Tibial nerve (tissue), 4 donors: ENCODE data around the gene TBC1D13. TPM values are rescaled to one million over a fixed set of nuclear protein-coding genes. Genes with fewer than 3 reads are reported as not detected.

Source experiments
- DNase-seq, 2 donors: peaks; one replicate each; pipeline ENCODE4 v3.0.0-alpha.2; 2019; ENCODE audit warnings: low spot score in 2 of 2
- H3K27ac ChIP-seq, 4 donors: fragments of 200-600 bp; sonication (generic) in 3 of 4; one replicate each; pipeline ENCODE4 v1.5.1; 2017 to 2019; ENCODE audit warnings: mild to moderate bottlenecking in 1 of 4
- H3K27me3 ChIP-seq, 2 donors: fragments of 200-600 bp; sonication (generic) in 1 of 2; one replicate each; pipeline versions ENCODE4 v1.5.1 to v1.6.0; 2017 to 2019
- H3K36me3 ChIP-seq, 3 donors: fragments of 200-600 bp; sonication (generic); one replicate each; pipeline ENCODE4 v1.5.1; 2018 to 2019
- H3K4me1 ChIP-seq, 4 donors: fragments of 200-600 bp; sonication (generic) in 3 of 4; one replicate each; pipeline ENCODE4 v1.5.1; 2017 to 2019
- H3K4me3 ChIP-seq, 4 donors: fragments of 200-600 bp; sonication (generic) in 3 of 4; one replicate each; pipeline ENCODE4 v1.5.1; 2017 to 2019; ENCODE audit warnings: mild to moderate bottlenecking in 1 of 4, moderate library complexity in 1 of 4
- H3K9me3 ChIP-seq, 4 donors: fragments of 200-600 bp; sonication (generic) in 3 of 4; one replicate each; pipeline ENCODE4 v1.5.1; 2017 to 2019
- EP300 ChIP-seq, 2 donors: sonication (generic); formaldehyde crosslinking; IDR thresholded peaks; one replicate each; pipeline ENCODE4 v1.6.1; 2017; ENCODE audit warnings: antibody characterized with exemption in 2 of 2, mild to moderate bottlenecking in 1 of 2
- POLR2A ChIP-seq, 2 donors: fragments of 450-650 bp; IDR thresholded peaks; one replicate each; pipeline ENCODE4 v1.6.1; 2017; ENCODE audit warnings: antibody characterized with exemption in 2 of 2, mild to moderate bottlenecking in 2 of 2, moderate library complexity in 2 of 2
- WGBS, 2 donors: methylation state at CpG; one replicate each; pipeline ENCODE4 v1.1.5; 2018; 5-methylcytosine and 5-hydroxymethylcytosine counted together
- total RNA-seq, 4 donors: library from RNA; depleted of rRNA; stranded (reverse); fragments of >200 nt; gene quantifications; one replicate each; pipeline ENCODE4 v1.1.0, GENCODE V29; 2016
- TF ChIP-seq, protein P1 (sequence below), 5 experiments: fragments of 200-600 bp in 3 of 5; fragments of 450-650 bp in 2 of 5; sonication (generic) in 3 of 5; IDR thresholded peaks; one replicate each; pipeline ENCODE4 v1.5.1; 2016 to 2019; ENCODE audit warnings: antibody characterized with exemption in 5 of 5, mild to moderate bottlenecking in 3 of 5, moderate library complexity in 2 of 5

Gene TBC1D13
- total RNA-seq, 4 donors from 2014 or later = 15.1 to 23.7 (median 17.9) TPM

GRCh38 chr9:128820665-128821583, 33.9 kb downstream of the TBC1D13 start:
- Histone ChIP-seq H3K36me3 (peaks cover 0 to 54% (median 0%) of the 10 kb centered on the region in 3 donors), H3K4me3 (no peak overlapping the region), H3K4me1 (peaks cover 0 to 15% (median 11%) of the 10 kb centered on the region in 4 donors), H3K27ac (no peak overlapping the region), H3K9me3 (no peaks in the 10 kb centered on the region), H3K27me3 (no peaks in the 10 kb centered on the region)
- TF ChIP-seq POLR2A (IDR thresholded peaks at IDR 0.05) (no peak), EP300 (IDR thresholded peaks at IDR 0.05) (no peak)
- TF ChIP-seq, protein P1, sequence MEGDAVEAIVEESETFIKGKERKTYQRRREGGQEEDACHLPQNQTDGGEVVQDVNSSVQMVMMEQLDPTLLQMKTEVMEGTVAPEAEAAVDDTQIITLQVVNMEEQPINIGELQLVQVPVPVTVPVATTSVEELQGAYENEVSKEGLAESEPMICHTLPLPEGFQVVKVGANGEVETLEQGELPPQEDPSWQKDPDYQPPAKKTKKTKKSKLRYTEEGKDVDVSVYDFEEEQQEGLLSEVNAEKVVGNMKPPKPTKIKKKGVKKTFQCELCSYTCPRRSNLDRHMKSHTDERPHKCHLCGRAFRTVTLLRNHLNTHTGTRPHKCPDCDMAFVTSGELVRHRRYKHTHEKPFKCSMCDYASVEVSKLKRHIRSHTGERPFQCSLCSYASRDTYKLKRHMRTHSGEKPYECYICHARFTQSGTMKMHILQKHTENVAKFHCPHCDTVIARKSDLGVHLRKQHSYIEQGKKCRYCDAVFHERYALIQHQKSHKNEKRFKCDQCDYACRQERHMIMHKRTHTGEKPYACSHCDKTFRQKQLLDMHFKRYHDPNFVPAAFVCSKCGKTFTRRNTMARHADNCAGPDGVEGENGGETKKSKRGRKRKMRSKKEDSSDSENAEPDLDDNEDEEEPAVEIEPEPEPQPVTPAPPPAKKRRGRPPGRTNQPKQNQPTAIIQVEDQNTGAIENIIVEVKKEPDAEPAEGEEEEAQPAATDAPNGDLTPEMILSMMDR (IDR thresholded peaks at IDR 0.05) = no peak
- 83 to 84% methylated on average over 23 to 24 of the region's 24 CpGs for WGBS, 2 donors
- DNase-seq = no peak

- Histone ChIP-seq H3K9me3 (no peaks in the 10 kb centered on the region), H3K36me3 (peaks cover 0 to 63% (median 0%) of the 10 kb centered on the region in 3 donors), H3K4me1 (peaks cover 0 to 15% (median 11%) of the 10 kb centered on the region in 4 donors), H3K27me3 (no peaks in the 10 kb centered on the region), H3K4me3 (no peak overlapping the region), H3K27ac (no peak overlapping the region)
- 83 to 89% methylated on average over 15 to 16 of the region's 16 CpGs for WGBS, 2 donors
- TF ChIP-seq, protein P1 (IDR thresholded peaks at IDR 0.05) = no peak
- TF ChIP-seq POLR2A (IDR thresholded peaks at IDR 0.05) = no peak
- no peak for TF ChIP-seq EP300 (IDR thresholded peaks at IDR 0.05)
- no peak for DNase-seq
These were observed 34.7 kb downstream of the TBC1D13 start for GRCh38 chr9:128821584-128822406.

DNA sequence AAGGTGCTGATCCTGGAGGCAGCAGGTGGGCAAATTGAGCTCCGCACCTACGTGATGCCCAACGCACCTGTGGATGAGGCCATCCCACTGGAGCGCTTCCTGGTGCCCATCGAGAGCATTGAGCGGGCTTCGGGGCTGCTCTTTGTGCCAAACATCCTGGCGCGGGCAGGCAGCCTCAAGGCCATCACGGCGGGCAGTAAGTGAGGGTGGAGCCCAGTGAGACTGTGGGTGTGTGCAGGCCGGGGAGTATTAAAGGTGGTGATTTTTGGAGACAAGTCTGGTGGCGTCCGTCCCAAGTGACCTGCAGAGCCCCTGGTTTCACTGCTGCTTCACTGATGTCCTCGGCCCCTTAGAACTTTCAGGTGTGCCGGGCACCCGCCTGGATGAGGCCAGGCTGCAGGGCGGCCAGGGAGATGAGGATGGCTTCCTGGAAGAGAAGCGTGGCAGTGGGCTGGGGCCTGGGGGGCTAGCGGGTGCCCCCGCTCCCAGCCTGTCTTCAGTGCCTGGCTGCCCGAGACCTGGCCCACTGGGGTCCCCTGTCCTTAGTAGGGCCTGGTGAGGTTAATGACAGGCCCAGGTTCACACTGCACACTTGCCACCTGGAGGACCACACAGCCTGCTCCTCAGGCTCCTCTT, 35.5 kb downstream of the TBC1D13 start:
- Histone ChIP-seq H3K27me3 (no peaks in the 10 kb centered on the region), H3K4me1 (peaks cover 0 to 15% (median 11%) of the 10 kb centered on the region in 4 donors), H3K9me3 (no peaks in the 10 kb centered on the region), H3K36me3 (peaks cover 0 to 70% (median 0%) of the 10 kb centered on the region in 3 donors), H3K27ac (no peak overlapping the region), H3K4me3 (no peak overlapping the region)
- TF ChIP-seq POLR2A (IDR thresholded peaks at IDR 0.05) (no peak), EP300 (IDR thresholded peaks at IDR 0.05) (no peak)
- TF ChIP-seq, protein P1 (IDR thresholded peaks at IDR 0.05) = no peak
- WGBS, 2 donors = 92 to 93% methylated on average over 15 to 22 of the region's 22 CpGs
- DNase-seq = no peak

GRCh38 chr9:128823362-128823902, 36.4 kb downstream of the TBC1D13 start:
- H3K27me3 ChIP-seq = no peaks in the 10 kb centered on the region
- no peaks in the 10 kb centered on the region for H3K9me3 ChIP-seq
- peaks cover 0 to 79% (median 0%) of the 10 kb centered on the region in 3 donors for H3K36me3 ChIP-seq
- DNase-seq = no peak
- 85 to 86% methylated on average over 16 to 19 of the region's 19 CpGs for WGBS, 2 donors
- H3K4me3 ChIP-seq = no peak overlapping the region
- TF ChIP-seq, protein P1 (IDR thresholded peaks at IDR 0.05) = no peak
- TF ChIP-seq POLR2A (IDR thresholded peaks at IDR 0.05) (no peak), EP300 (IDR thresholded peaks at IDR 0.05) (no peak)
- H3K27ac ChIP-seq = no peak overlapping the region
- peaks cover 0 to 24% (median 11%) of the 10 kb centered on the region in 4 donors for H3K4me1 ChIP-seq
